ENCODE results near the gene PGC. TPM values are rescaled to one million over a fixed set of nuclear protein-coding genes. Genes with fewer than 3 reads are reported as not detected.

PGC gene
- total and polyA plus RNA-seq, 9 of the 15 experiments (the other 6 are each of a cell fraction or from before 2014, with no cell fraction given): 0.17 to 0.40 TPM; not detected in 7

- TF ChIP-seq ZNF217 (CRISPR knock-in tag; IDR thresholded peaks at IDR 0.05): no peak
- TF ChIP-seq MAX (CRISPR knock-in tag; IDR thresholded peaks at IDR 0.05): peak; percentile 79
- TF ChIP-seq SMARCE1 (IDR thresholded peaks at IDR 0.05): peak; percentile 45
- peak; percentile 82 for TF ChIP-seq JUND (IDR thresholded peaks at IDR 0.05; ENCODE audit: borderline replicate concordance, low read depth, low read length)
- no peak; the same call in 2 of the 3 replicates for TF ChIP-seq JUND (tag; IDR thresholded peaks at IDR 0.05; ENCODE audit: borderline replicate concordance, low read depth, low read length)
- peak; percentile 94 for TF ChIP-seq HINFP (tag; conservative IDR thresholded peaks at IDR 0.05; ENCODE audit: low read depth)
- no peak for TF ChIP-seq COPS2 (conservative IDR thresholded peaks at IDR 0.05)
- TF ChIP-seq ARID3A (IDR thresholded peaks at IDR 0.05; ENCODE audit: borderline replicate concordance, low read depth, low read length): peak; percentile 58; the same call in 1 of the 2 replicates
- 0 out of 2 replicates have a peak, but pooled peaks have one; percentile 51 for TF ChIP-seq ZBED1 (IDR thresholded peaks at IDR 0.05)
- 0 out of 2 replicates have a peak, but pooled peaks have one; percentile 31 for TF ChIP-seq DIDO1 (tag; IDR thresholded peaks at IDR 0.05; ENCODE audit: low read depth)
- TF ChIP-seq ZNF232 (CRISPR knock-in tag; IDR thresholded peaks at IDR 0.05): peak; percentile 26; the same call in 1 of the 2 replicates
- no peak for TF ChIP-seq MIER1 (IDR thresholded peaks at IDR 0.05; ENCODE audit: low read depth)
- no peak for TF ChIP-seq NCOA4 (IDR thresholded peaks at IDR 0.05; ENCODE audit: partially characterized antibody)
- peak in 1 of 2 experiments; percentile 72; a peak in 2 of 4 replicates for TF ChIP-seq HDAC1 (IDR thresholded peaks at IDR 0.05)
- peak; percentile 31; the same call in 1 of the 2 replicates for TF ChIP-seq SMARCA5 (IDR thresholded peaks at IDR 0.05)
- TF ChIP-seq ZBTB7A (IDR thresholded peaks at IDR 0.05; ENCODE audit: borderline replicate concordance, control insufficient read depth, low read depth, low read length): peak; percentile 90
- TF ChIP-seq ZNF668 (CRISPR knock-in tag; IDR thresholded peaks at IDR 0.05): no peak
- peak in 1 of 2 experiments; percentile 99; a peak in 2 of 4 replicates for TF ChIP-seq ZNF639 (CRISPR knock-in tag; conservative IDR thresholded peaks at IDR 0.05 in 1 of 2, IDR thresholded peaks at IDR 0.05 in 1 of 2)
- TF ChIP-seq USF1 (CRISPR knock-in tag; IDR thresholded peaks at IDR 0.05): peak; percentile 28
Observed at GRCh38 chr6:41779788-41780550, 32.8 kb upstream of the PGC start, which contains the start of gene FRS3 (continued).
